ENCODE measurements around the gene SLC35E2B. TPM values are rescaled to one million over a fixed set of nuclear protein-coding genes. Genes with fewer than 3 reads are reported as not detected.

SLC35E2B gene
- total RNA-seq, 1 donor from 2014 or later, result 119 TPM

DNA sequence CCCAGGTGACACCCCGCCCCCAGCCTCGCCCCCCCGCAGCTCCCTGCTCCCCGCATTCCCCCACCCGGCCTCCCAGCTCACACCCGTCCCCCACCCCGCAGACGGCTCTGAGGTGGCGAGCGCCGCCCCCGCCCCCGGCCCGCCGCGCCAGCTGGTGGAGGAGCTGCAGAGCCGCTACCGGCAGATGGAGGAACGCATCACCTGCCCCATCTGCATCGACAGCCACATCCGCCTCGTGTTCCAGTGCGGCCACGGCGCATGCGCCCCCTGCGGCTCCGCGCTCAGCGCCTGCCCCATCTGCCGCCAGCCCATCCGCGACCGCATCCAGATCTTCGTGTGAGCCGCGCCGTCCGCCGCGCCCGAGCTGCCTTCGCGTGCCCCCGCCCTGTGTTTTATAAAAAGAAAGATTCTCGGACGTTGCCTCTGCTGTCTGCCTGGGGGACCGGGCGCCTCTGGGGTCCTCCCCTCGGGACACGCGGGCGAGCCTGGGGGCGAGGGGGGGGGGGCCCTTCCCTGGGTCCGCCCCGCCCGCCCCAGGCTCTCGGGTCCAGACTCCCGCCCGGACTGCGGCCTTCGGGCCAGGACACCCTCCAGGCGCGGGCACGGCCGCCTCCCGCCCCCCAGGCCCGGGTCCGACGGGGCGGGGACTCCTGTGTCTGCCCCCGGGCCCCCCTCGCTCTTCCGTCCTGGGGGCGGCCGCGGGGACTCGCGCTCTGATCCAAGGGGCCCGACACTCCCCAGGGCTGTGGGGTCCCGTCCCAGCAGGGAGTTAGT, 62.2 kb downstream of the SLC35E2B start:
- DNase-seq (ENCODE audit: low spot score in 2 of 2, unreplicated experiment in 2 of 2), result peak in 1 of 2 experiments; percentile 71
- no peaks in the 10 kb centered on the region for H3K36me3 Mint-ChIP-seq
- H3K4me1 Mint-ChIP-seq, result peaks cover 3% of the 10 kb centered on the region
- H3K9me3 Mint-ChIP-seq, result no peaks in the 10 kb centered on the region
- H3K27me3 Mint-ChIP-seq (ENCODE audit: low read depth), result peaks cover 9% of the 10 kb centered on the region
- peak overlapping the region; percentile 46 for H3K4me3 Mint-ChIP-seq
- TF ChIP-seq, protein P1, sequence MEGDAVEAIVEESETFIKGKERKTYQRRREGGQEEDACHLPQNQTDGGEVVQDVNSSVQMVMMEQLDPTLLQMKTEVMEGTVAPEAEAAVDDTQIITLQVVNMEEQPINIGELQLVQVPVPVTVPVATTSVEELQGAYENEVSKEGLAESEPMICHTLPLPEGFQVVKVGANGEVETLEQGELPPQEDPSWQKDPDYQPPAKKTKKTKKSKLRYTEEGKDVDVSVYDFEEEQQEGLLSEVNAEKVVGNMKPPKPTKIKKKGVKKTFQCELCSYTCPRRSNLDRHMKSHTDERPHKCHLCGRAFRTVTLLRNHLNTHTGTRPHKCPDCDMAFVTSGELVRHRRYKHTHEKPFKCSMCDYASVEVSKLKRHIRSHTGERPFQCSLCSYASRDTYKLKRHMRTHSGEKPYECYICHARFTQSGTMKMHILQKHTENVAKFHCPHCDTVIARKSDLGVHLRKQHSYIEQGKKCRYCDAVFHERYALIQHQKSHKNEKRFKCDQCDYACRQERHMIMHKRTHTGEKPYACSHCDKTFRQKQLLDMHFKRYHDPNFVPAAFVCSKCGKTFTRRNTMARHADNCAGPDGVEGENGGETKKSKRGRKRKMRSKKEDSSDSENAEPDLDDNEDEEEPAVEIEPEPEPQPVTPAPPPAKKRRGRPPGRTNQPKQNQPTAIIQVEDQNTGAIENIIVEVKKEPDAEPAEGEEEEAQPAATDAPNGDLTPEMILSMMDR (IDR thresholded peaks at IDR 0.05; ENCODE audit: unreplicated experiment), result no peak
- H3K27ac Mint-ChIP-seq, result no peak overlapping the region

DNA sequence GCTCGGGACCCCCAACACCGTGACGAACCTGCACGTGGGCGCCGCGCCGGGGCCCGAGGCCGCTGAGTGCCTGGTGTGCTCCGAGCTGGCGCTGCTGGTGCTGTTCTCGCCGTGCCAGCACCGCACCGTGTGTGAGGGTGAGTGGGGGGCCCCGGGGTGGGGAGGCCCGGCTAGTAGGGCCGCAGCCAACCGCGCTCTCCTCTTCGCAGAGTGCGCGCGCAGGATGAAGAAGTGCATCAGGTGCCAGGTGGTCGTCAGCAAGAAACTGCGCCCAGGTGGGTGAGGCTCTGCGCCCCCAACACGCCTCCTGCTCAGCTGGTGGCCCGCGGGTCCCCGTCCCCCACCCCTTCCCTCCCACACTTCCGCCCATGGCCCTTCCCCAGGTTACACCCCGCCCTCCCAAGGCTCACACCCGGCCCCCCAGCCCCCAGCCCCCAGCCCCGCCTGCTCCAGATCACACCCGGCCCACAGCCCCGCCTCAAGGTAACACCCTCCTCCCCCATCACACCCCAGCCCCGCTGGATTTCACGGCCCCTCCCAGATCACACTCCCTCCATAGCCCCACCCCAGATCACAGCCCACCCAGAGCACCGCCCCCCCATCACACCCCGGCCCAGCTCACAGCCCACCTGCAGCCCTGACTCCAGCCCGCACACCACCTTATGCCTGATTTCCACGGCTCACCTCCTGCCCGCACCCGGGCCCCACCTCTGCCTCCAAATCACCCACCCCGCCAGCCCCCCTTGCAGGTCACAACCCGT, 63.0 kb downstream of the SLC35E2B start:
- H3K9me3 Mint-ChIP-seq, result no peaks in the 10 kb centered on the region
- TF ChIP-seq, protein P1 (IDR thresholded peaks at IDR 0.05; ENCODE audit: unreplicated experiment), result no peak
- H3K4me3 Mint-ChIP-seq, result no peak overlapping the region
- H3K4me1 Mint-ChIP-seq, result peaks cover 7% of the 10 kb centered on the region
- no peaks in the 10 kb centered on the region for H3K36me3 Mint-ChIP-seq
- no peak overlapping the region for H3K27ac Mint-ChIP-seq
- peaks cover 9% of the 10 kb centered on the region for H3K27me3 Mint-ChIP-seq (ENCODE audit: low read depth)
- no peak for DNase-seq (ENCODE audit: low spot score in 2 of 2, unreplicated experiment in 2 of 2)

DNA sequence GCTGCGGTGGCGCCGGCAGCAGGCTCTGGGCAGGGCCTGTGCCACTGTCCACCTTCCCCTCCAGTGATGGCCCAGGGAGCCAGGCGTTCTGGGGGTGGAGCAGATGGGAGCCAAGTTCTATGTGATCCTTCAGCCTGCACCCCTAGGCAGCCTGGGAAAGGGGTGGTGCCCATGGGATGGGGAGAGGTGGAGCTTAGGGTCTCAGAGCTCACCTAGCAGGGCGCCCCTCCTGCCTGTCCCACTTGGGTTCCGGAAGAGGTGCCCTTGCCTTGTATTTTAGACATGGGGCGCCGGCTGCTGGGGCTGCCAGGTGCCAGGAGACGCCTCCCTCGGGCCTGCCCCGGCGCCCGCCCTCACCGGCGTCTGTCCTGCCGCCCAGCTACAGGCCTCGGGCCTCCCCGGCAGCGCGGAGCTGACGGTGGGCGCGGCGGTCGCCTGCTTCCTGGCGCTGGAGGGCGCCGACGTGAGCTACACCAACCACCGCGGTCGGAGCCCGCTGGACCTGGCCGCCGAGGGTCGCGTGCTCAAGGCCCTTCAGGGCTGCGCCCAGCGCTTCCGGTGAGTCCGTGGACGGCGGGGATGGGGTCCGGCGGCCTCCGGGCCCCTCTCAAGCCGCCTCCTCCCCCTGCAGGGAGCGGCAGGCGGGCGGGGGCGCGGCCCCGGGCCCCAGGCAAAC, 63.7 kb downstream of the SLC35E2B start:
- TF ChIP-seq, protein P1 (IDR thresholded peaks at IDR 0.05; ENCODE audit: unreplicated experiment), result no peak
- peaks cover 9% of the 10 kb centered on the region for H3K27me3 Mint-ChIP-seq (ENCODE audit: low read depth)
- H3K4me1 Mint-ChIP-seq, result peaks cover 7% of the 10 kb centered on the region
- no peak for DNase-seq (ENCODE audit: low spot score in 2 of 2, unreplicated experiment in 2 of 2)
- H3K4me3 Mint-ChIP-seq, result no peak overlapping the region
- no peaks in the 10 kb centered on the region for H3K9me3 Mint-ChIP-seq
- no peaks in the 10 kb centered on the region for H3K36me3 Mint-ChIP-seq
- H3K27ac Mint-ChIP-seq, result no peak overlapping the region

DNA sequence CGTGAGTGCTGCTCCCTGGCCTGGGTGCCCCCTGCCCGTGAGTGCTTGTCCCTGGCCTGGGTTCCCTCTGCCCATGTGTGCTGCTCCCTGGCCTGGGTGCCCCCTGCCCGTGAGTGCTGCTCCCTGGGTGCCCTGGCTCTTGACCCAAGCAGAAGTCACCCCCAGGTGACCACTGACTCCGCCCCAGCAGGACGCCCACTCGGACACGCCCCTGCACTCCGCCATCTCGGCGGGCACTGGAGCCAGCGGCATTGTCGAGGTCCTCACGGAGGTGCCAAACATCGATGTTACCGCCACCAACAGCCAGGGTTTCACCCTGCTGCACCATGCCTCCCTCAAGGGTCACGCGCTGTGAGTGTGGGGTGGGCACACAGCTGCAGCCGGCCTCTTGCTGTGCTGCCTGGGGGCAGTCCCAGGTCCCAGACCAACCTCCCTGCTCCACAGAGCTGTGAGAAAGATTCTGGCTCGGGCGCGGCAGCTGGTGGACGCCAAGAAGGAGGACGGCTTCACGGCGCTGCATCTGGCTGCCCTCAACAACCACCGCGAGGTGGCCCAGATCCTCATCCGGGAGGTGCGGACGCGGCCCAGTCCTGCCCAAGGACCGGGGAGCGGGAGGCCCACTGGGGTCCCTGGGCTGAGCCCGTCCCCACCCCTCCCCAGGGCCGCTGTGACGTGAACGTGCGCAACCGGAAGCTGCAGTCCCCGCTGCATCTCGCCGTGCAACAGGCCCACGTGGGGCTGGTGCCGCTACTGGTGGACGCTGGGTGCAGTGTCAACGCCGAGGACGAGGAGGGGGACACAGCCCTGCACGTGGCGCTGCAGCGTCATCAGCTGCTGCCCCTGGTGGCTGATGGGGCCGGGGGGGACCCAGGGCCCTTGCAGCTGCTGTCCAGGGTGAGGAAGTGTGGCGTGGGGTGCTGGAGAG, 64.5 kb downstream of the SLC35E2B start:
- DNase-seq (ENCODE audit: low spot score in 2 of 2, unreplicated experiment in 2 of 2), result no peak
- no peak overlapping the region for H3K4me3 Mint-ChIP-seq
- TF ChIP-seq, protein P1 (IDR thresholded peaks at IDR 0.05; ENCODE audit: unreplicated experiment), result no peak
- no peaks in the 10 kb centered on the region for H3K36me3 Mint-ChIP-seq
- H3K27ac Mint-ChIP-seq, result no peak overlapping the region
- no peaks in the 10 kb centered on the region for H3K9me3 Mint-ChIP-seq
- H3K4me1 Mint-ChIP-seq, result peaks cover 7% of the 10 kb centered on the region
- peaks cover 9% of the 10 kb centered on the region for H3K27me3 Mint-ChIP-seq (ENCODE audit: low read depth)

DNA sequence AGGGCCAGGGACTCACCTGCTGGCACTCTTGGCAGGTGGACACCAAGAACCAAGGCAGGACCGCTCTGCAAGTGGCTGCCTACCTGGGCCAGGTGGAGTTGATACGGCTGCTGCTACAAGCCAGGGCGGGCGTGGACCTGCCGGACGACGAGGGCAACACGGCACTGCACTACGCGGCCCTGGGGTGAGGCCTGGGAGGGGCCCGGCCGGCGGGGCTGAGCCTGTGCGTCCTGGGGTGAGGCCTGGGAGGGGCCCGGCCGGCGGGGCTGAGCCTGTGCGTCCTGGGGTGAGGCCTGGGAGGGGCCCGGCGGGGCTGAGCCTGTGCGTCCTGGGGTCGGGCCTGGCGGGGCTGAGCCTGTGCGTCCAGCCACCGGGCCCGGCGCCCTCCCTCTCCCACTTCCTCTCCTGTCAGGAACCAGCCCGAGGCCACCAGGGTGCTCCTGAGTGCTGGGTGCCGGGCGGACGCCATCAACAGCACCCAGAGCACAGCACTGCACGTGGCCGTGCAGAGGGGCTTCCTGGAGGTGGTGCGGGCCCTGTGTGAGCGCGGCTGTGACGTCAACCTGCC, 65.2 kb downstream of the SLC35E2B start:
- no peak for DNase-seq (ENCODE audit: low spot score in 2 of 2, unreplicated experiment in 2 of 2)
- H3K9me3 Mint-ChIP-seq, result no peaks in the 10 kb centered on the region
- no peak overlapping the region for H3K27ac Mint-ChIP-seq

More for the DNA sequence above, 65.2 kb downstream of the SLC35E2B start:
- TF ChIP-seq, protein P1 (IDR thresholded peaks at IDR 0.05; ENCODE audit: unreplicated experiment), result no peak
- peaks cover 8% of the 10 kb centered on the region for H3K27me3 Mint-ChIP-seq (ENCODE audit: low read depth)
- no peak overlapping the region for H3K4me3 Mint-ChIP-seq
- H3K36me3 Mint-ChIP-seq, result no peaks in the 10 kb centered on the region
- H3K4me1 Mint-ChIP-seq, result peaks cover 7% of the 10 kb centered on the region
